ENCODE results near the gene CTTNBP2NL.
"Not testable (repeated sequence)": the region's sequence is repeated elsewhere in the genome, so short reads cannot be mapped to it uniquely, and the experiment has no call there.

CTTNBP2NL gene

GRCh38 chr1:112423666-112424065, 27.7 kb downstream of the CTTNBP2NL start:
- not testable (repeated sequence) for DNase-seq (ENCODE audit: low spot score)

- DNase-seq (ENCODE audit: low spot score), result no peak
Measured at GRCh38 chr1:112429749-112430148, 33.7 kb downstream of the CTTNBP2NL start.

GRCh38 chr1:112431038-112431437, 35.0 kb downstream of the CTTNBP2NL start:
- no peak for DNase-seq (ENCODE audit: low spot score)

- no peak for DNase-seq (ENCODE audit: low spot score)
Measured at GRCh38 chr1:112435448-112435847, 39.4 kb downstream of the CTTNBP2NL start.

GRCh38 chr1:112436384-112437156, 40.6 kb downstream of the CTTNBP2NL start:
- no peak for DNase-seq (ENCODE audit: low spot score)

GRCh38 chr1:112438156-112438555, 42.1 kb downstream of the CTTNBP2NL start:
- DNase-seq (ENCODE audit: low spot score), result not testable (repeated sequence)

- DNase-seq (ENCODE audit: low spot score), result no peak
Measured at GRCh38 chr1:112439592-112439991, 43.6 kb downstream of the CTTNBP2NL start.

GRCh38 chr1:112440574-112440973, 44.6 kb downstream of the CTTNBP2NL start:
- DNase-seq (ENCODE audit: low spot score), result no peak

- DNase-seq (ENCODE audit: low spot score), result no peak
Measured at GRCh38 chr1:112444269-112444668, 48.3 kb downstream of the CTTNBP2NL start.

- no peak for DNase-seq (ENCODE audit: low spot score)
Measured at GRCh38 chr1:112445596-112445995, 49.6 kb downstream of the CTTNBP2NL start.

- DNase-seq (ENCODE audit: low spot score), result no peak
Measured at GRCh38 chr1:112446411-112446810, 50.4 kb downstream of the CTTNBP2NL start.

- no peak for DNase-seq (ENCODE audit: low spot score)
Measured at GRCh38 chr1:112448904-112449629, 53.1 kb downstream of the CTTNBP2NL start.

- DNase-seq (ENCODE audit: low spot score), result no peak
Measured at GRCh38 chr1:112449630-112449983, 53.6 kb downstream of the CTTNBP2NL start.

GRCh38 chr1:112450773-112451172, 54.8 kb downstream of the CTTNBP2NL start:
- DNase-seq (ENCODE audit: low spot score), result no peak

- not testable (repeated sequence) for DNase-seq (ENCODE audit: low spot score)
Measured at GRCh38 chr1:112451301-112451700, 55.3 kb downstream of the CTTNBP2NL start.

- no peak for DNase-seq (ENCODE audit: low spot score)
Measured at GRCh38 chr1:112453876-112454275, 57.9 kb downstream of the CTTNBP2NL start.

- DNase-seq (ENCODE audit: low spot score), result no peak
Measured at GRCh38 chr1:112454316-112454715, 58.3 kb downstream of the CTTNBP2NL start.

GRCh38 chr1:112457241-112457640, 61.2 kb downstream of the CTTNBP2NL start:
- DNase-seq (ENCODE audit: low spot score), result no peak

GRCh38 chr1:112457955-112458354, 61.9 kb downstream of the CTTNBP2NL start:
- DNase-seq (ENCODE audit: low spot score), result no peak

- DNase-seq (ENCODE audit: low spot score), result no peak
Measured at GRCh38 chr1:112458756-112459155, 62.7 kb downstream of the CTTNBP2NL start.

- no peak for DNase-seq (ENCODE audit: low spot score)
Measured at GRCh38 chr1:112460615-112461014, 64.6 kb downstream of the CTTNBP2NL start.

GRCh38 chr1:112461200-112461871, 65.3 kb downstream of the CTTNBP2NL start:
- no peak for DNase-seq (ENCODE audit: low spot score)

GRCh38 chr1:112462953-112463279, 66.9 kb downstream of the CTTNBP2NL start:
- DNase-seq (ENCODE audit: low spot score), result no peak
